Hepatocyte (in vitro differentiated cells): ENCODE data around the gene IL31RA.

Experiments
- EZH2 ChIP-seq: fragments of 200-600 bp; sonication (generic); IDR thresholded peaks from 2 replicates; pipeline ENCODE4 v1.6.1; 2016; ENCODE audit warnings: antibody characterized with exemption, mild to moderate bottlenecking, borderline replicate concordance
- EZH2phosphoT487 ChIP-seq: fragments of 200-600 bp; sonication (generic); IDR thresholded peaks from one replicate; pipeline ENCODE4 v1.6.1; 2018; ENCODE audit warnings: antibody characterized with exemption, mild to moderate bottlenecking, low read depth, moderate library complexity; ENCODE audit not compliant: unreplicated experiment, severe bottlenecking
- TF ChIP-seq, protein P1 (sequence below): fragments of 200-600 bp; sonication (generic); IDR thresholded peaks from 2 replicates; pipeline ENCODE4 v1.5.1; 2016; ENCODE audit warnings: antibody characterized with exemption, mild to moderate bottlenecking; ENCODE audit not compliant: poor library complexity

DNA sequence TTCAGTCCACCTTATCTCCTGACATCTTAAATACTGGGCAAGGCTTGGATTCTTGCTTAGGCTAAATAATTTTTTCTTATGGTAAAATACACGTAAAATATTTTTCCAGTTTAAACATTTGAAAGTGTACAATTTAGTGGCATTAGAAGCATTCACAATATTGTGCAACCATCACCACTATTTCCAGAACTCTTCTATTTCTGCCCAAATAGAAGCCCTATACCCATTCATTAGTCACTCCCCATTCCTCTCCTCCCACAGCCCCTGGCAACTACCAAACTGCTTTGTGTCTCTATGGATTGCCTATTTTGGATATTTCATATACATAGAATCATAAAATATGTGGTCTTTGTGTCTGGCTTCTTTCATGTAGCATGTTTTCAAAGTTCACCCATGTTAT, 57.6 kb downstream of the IL31RA start:
- TF ChIP-seq, protein P1, sequence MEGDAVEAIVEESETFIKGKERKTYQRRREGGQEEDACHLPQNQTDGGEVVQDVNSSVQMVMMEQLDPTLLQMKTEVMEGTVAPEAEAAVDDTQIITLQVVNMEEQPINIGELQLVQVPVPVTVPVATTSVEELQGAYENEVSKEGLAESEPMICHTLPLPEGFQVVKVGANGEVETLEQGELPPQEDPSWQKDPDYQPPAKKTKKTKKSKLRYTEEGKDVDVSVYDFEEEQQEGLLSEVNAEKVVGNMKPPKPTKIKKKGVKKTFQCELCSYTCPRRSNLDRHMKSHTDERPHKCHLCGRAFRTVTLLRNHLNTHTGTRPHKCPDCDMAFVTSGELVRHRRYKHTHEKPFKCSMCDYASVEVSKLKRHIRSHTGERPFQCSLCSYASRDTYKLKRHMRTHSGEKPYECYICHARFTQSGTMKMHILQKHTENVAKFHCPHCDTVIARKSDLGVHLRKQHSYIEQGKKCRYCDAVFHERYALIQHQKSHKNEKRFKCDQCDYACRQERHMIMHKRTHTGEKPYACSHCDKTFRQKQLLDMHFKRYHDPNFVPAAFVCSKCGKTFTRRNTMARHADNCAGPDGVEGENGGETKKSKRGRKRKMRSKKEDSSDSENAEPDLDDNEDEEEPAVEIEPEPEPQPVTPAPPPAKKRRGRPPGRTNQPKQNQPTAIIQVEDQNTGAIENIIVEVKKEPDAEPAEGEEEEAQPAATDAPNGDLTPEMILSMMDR, result no peak
- TF ChIP-seq EZH2phosphoT487 (no peak), EZH2 (no peak)
